Measurements from ENCODE around the gene ATF7. TPM values are rescaled to one million over a fixed set of nuclear protein-coding genes. Genes with fewer than 3 reads are reported as not detected.

Gene ATF7
- total RNA-seq, 1 donor from 2014 or later = 12.7 TPM

DNA sequence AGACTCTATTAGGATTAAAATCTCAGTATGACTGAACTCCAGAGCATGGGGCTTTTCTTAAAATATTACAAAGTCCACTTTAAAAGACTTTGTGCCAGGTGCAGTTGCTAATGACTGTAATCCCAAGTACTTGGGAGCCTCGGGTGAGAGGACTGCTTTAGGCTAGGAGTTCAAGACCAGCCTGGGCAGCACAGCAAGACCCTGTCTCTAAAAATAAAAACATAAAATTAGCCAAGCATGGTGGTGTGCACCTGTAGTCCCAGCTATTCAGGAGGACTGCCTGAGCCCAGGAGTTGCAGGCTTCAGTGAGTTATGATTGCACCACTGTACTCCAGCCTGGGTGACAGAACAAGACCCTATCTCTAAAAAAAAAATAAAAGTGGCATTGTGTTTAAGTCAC lies 33.2 kb downstream of the ATF7 start:
- peaks cover 34% of the 10 kb centered on the region for H3K4me1 ChIP-seq
- peaks cover 2% of the 10 kb centered on the region for H3K36me3 Mint-ChIP-seq
- no peak overlapping the region for H3K27ac ChIP-seq
- H4K20me1 ChIP-seq (ENCODE audit: low read depth) = peaks cover 20% of the 10 kb centered on the region
- H3K4me1 Mint-ChIP-seq = peaks cover 39% of the 10 kb centered on the region
- no peak overlapping the region for H3K4me3 Mint-ChIP-seq
- H3K9ac ChIP-seq = no peak overlapping the region
- no peak for DNase-seq (ENCODE audit: low spot score)
- H2AFZ ChIP-seq (replicated peaks) = no peak overlapping the region
- H3K36me3 ChIP-seq = no peaks in the 10 kb centered on the region
- H3K9me3 ChIP-seq (ENCODE audit: low read depth) = no peaks in the 10 kb centered on the region
- peaks cover 9% of the 10 kb centered on the region for H3K79me2 ChIP-seq (ENCODE audit: low read depth)
- H3K4me2 ChIP-seq = no peak overlapping the region
- H3K4me3 ChIP-seq = no peak overlapping the region
- H3K27me3 ChIP-seq = no peaks in the 10 kb centered on the region
- no peak overlapping the region for H3K27ac Mint-ChIP-seq
- H3F3A ChIP-seq (ENCODE audit: low read depth) = peaks cover 17% of the 10 kb centered on the region
- TF ChIP-seq, protein P1, sequence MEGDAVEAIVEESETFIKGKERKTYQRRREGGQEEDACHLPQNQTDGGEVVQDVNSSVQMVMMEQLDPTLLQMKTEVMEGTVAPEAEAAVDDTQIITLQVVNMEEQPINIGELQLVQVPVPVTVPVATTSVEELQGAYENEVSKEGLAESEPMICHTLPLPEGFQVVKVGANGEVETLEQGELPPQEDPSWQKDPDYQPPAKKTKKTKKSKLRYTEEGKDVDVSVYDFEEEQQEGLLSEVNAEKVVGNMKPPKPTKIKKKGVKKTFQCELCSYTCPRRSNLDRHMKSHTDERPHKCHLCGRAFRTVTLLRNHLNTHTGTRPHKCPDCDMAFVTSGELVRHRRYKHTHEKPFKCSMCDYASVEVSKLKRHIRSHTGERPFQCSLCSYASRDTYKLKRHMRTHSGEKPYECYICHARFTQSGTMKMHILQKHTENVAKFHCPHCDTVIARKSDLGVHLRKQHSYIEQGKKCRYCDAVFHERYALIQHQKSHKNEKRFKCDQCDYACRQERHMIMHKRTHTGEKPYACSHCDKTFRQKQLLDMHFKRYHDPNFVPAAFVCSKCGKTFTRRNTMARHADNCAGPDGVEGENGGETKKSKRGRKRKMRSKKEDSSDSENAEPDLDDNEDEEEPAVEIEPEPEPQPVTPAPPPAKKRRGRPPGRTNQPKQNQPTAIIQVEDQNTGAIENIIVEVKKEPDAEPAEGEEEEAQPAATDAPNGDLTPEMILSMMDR (IDR thresholded peaks at IDR 0.05) = no peak
- TF ChIP-seq EZH2phosphoT487 (IDR thresholded peaks at IDR 0.05) = no peak
- TF ChIP-seq EZH2 (IDR thresholded peaks at IDR 0.05) = no peak
- H3K27me3 Mint-ChIP-seq (ENCODE audit: insufficient read depth, low read depth) = no peaks in the 10 kb centered on the region
- no peaks in the 10 kb centered on the region for H3K9me3 Mint-ChIP-seq

DNA sequence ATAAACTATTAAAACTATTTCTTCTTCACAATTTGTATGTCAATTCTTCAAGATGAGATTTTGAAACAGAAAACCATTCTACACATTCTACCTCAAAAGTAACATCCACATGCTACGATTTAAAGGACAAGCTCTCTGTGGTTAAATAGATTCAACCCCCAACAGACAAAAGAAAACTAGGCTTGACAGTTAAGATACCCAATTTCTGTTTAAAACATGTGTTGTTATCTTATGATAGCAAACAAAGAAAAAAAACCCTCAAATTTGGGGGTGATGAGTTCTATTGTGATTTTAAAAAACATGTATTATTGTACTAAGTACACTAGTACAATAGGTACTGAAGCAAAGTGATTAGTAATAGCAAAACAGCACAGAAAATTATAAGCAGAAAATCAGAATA lies 33.8 kb downstream of the ATF7 start:
- H3K27me3 Mint-ChIP-seq (ENCODE audit: insufficient read depth, low read depth) = no peaks in the 10 kb centered on the region
- no peak overlapping the region for H3K27ac Mint-ChIP-seq
- no peak for DNase-seq (ENCODE audit: low spot score)
- Histone ChIP-seq H3K4me2 (peak overlapping the region; percentile 38), H3K4me3 (no peak overlapping the region), H3K27ac (peak overlapping the region; percentile 68), H3K9me3 (ENCODE audit: low read depth) (no peaks in the 10 kb centered on the region), H3K4me1 (peaks cover 34% of the 10 kb centered on the region), H3K27me3 (no peaks in the 10 kb centered on the region), H3K9ac (no peak overlapping the region), H3F3A (ENCODE audit: low read depth) (peaks cover 17% of the 10 kb centered on the region), H2AFZ (replicated peaks) (no peak overlapping the region), H3K79me2 (ENCODE audit: low read depth) (peaks cover 9% of the 10 kb centered on the region), H3K36me3 (no peaks in the 10 kb centered on the region), H4K20me1 (ENCODE audit: low read depth) (peaks cover 20% of the 10 kb centered on the region)
- TF ChIP-seq EZH2 (IDR thresholded peaks at IDR 0.05) (no peak), EZH2phosphoT487 (IDR thresholded peaks at IDR 0.05) (no peak)
- TF ChIP-seq, protein P1 (IDR thresholded peaks at IDR 0.05) = no peak
- H3K4me3 Mint-ChIP-seq = no peak overlapping the region
- no peaks in the 10 kb centered on the region for H3K36me3 Mint-ChIP-seq
- H3K9me3 Mint-ChIP-seq = no peaks in the 10 kb centered on the region
- H3K4me1 Mint-ChIP-seq = peaks cover 39% of the 10 kb centered on the region

DNA sequence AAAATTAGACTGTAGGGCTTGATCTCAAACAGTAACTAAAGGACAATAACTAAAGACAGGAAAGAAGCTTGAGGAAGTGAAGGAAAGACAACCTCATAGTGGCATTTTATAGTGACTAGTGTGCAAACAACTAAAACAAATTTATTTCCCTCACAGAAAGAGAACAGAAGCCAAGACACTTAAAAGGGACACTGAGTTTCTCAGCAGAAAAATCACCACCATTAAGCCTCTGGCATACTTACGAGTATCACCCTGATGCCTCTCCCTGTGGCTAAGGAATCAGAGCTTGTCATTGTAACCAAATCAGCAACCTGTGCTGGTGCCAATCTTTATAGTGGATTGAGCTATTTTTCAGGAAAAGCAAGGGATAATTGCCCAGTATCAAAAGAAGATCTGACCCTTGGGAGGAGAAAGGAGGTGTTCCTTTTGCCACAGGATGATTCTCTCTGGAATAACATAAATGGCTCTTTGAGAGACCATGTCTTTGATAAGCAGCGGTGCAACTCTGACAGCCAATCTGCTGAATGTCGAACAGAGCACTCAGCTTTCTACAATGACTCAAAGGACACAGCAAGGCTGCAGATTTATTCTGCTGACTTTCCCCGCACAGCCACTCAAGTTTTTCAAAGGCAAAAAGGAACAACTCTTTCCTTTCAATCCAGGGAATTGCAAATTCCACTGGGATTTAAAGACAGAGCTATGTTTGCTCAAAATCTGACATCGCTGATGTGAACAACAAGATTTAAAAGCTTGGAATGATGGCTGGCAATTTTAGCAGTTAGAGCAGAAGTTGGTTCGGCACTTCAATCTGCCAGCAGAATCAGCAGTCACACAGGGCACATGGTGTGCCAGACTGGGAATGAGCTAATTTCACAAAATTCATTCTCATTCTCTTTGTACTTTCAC lies 34.6 kb downstream of the ATF7 start:
- Histone ChIP-seq H3K4me2 (peak overlapping the region; percentile 38), H3K4me1 (peaks cover 27% of the 10 kb centered on the region), H3K9ac (peak overlapping the region; percentile 4), H3K27me3 (no peaks in the 10 kb centered on the region), H4K20me1 (ENCODE audit: low read depth) (peaks cover 20% of the 10 kb centered on the region), H3K27ac (peak overlapping the region; percentile 68), H3K9me3 (ENCODE audit: low read depth) (no peaks in the 10 kb centered on the region), H3K36me3 (no peaks in the 10 kb centered on the region), H2AFZ (replicated peaks) (no peak overlapping the region), H3F3A (ENCODE audit: low read depth) (peaks cover 17% of the 10 kb centered on the region), H3K4me3 (no peak overlapping the region), H3K79me2 (ENCODE audit: low read depth) (peaks cover 8% of the 10 kb centered on the region)
- Mint-ChIP-seq H3K36me3 (no peaks in the 10 kb centered on the region), H3K27ac (peak overlapping the region; percentile 15), H3K27me3 (ENCODE audit: insufficient read depth, low read depth) (no peaks in the 10 kb centered on the region), H3K4me3 (peak overlapping the region; percentile 10), H3K4me1 (peaks cover 33% of the 10 kb centered on the region), H3K9me3 (no peaks in the 10 kb centered on the region)
- no peak for TF ChIP-seq EZH2phosphoT487 (IDR thresholded peaks at IDR 0.05)
- TF ChIP-seq, protein P1 (IDR thresholded peaks at IDR 0.05) = no peak
- TF ChIP-seq EZH2 (IDR thresholded peaks at IDR 0.05) = no peak
- DNase-seq (ENCODE audit: low spot score) = peak; percentile 20

All from neural progenitor cell (in vitro differentiated cells).